HFFc6 (cell line): ENCODE measurements around the gene ABCD3. TPM values are rescaled to one million over a fixed set of nuclear protein-coding genes. Genes with fewer than 3 reads are reported as not detected.

ENCODE experiments used
- DNase-seq: peaks from one replicate; pipeline ENCODE4 v3.0.0-alpha.2; 2018
- H3K27ac Mint-ChIP-seq: 2 replicates; pipeline ENCODE4 v1.8.0; 2020; ENCODE audit warnings: mild to moderate bottlenecking, mixed read lengths
- H3K27me3 Mint-ChIP-seq: 2 replicates; pipeline ENCODE4 v1.8.0; 2021; ENCODE audit warnings: mild to moderate bottlenecking, moderate library complexity, mixed read lengths; ENCODE audit not compliant: insufficient read depth
- H3K36me3 Mint-ChIP-seq: 2 replicates; pipeline ENCODE4 v1.8.0; 2021; ENCODE audit warnings: low read depth, mixed read lengths
- H3K4me1 Mint-ChIP-seq: 2 replicates; pipeline ENCODE4 v1.8.0; 2020; ENCODE audit warnings: low read depth, mixed read lengths
- H3K4me3 Mint-ChIP-seq: 2 replicates; pipeline ENCODE4 v1.8.0; 2020; ENCODE audit warnings: mild to moderate bottlenecking, moderate library complexity, mixed read lengths
- H3K9me3 Mint-ChIP-seq: 2 replicates; pipeline ENCODE4 v1.8.0; 2020; ENCODE audit warnings: mild to moderate bottlenecking, mixed read lengths
- CTCF ChIP-seq: fragments of 200-600 bp; sonication (generic); IDR thresholded peaks from 2 replicates; pipeline ENCODE4 v1.5.0; 2021; ENCODE audit warnings: antibody characterized with exemption, mild to moderate bottlenecking
- total RNA-seq, 6 experiments: library from RNA; stranded (reverse); fragmentation: NEBNext Ultra II Directional; extraction: Animal tissue kit (Norgen Biotek cat#: 25700); gene quantifications; 2 replicates in 1 of 6; 3 replicates in 5 of 6; pipeline ENCODE4 v1.2.3, GENCODE V29; 2021

The ABCD3 gene
- total RNA-seq, 6 experiments from 2014 or later = 43.2 to 49.0 (median 46.3) TPM

- H3K9me3 Mint-ChIP-seq = no peaks in the 10 kb centered on the region
- H3K4me1 Mint-ChIP-seq = peaks cover 89% of the 10 kb centered on the region
- H3K27ac Mint-ChIP-seq = peak overlapping the region; percentile 27; the same call in 1 of the 2 replicates
- H3K36me3 Mint-ChIP-seq = peaks cover 50% of the 10 kb centered on the region
- H3K4me3 Mint-ChIP-seq = peak overlapping the region; percentile 40; the same call in 1 of the 2 replicates
- DNase-seq = no peak
- peaks cover 14% of the 10 kb centered on the region for H3K27me3 Mint-ChIP-seq
- no peak for TF ChIP-seq CTCF
Observed at GRCh38 chr1:94530373-94530878, 112.2 kb downstream of the ABCD3 start.

GRCh38 chr1:94531664-94532063 is 113.5 kb downstream of the ABCD3 start:
- Mint-ChIP-seq H3K27ac (peak overlapping the region; percentile 68; the same call in 1 of the 2 replicates), H3K27me3 (peaks cover 11% of the 10 kb centered on the region; the same call in 1 of the 2 replicates), H3K4me3 (no peak overlapping the region; the same call in 1 of the 2 replicates), H3K36me3 (peaks cover 59% of the 10 kb centered on the region), H3K9me3 (no peaks in the 10 kb centered on the region), H3K4me1 (peaks cover 87% of the 10 kb centered on the region)
- no peak for TF ChIP-seq CTCF
- no peak for DNase-seq

- Mint-ChIP-seq H3K27ac (peak overlapping the region; percentile 68), H3K4me3 (no peak overlapping the region; the same call in 1 of the 2 replicates), H3K27me3 (peaks cover 11% of the 10 kb centered on the region; the same call in 1 of the 2 replicates), H3K9me3 (no peaks in the 10 kb centered on the region), H3K36me3 (peaks cover 63% of the 10 kb centered on the region), H3K4me1 (peaks cover 88% of the 10 kb centered on the region)
- TF ChIP-seq CTCF = peak; percentile 42
- DNase-seq = no peak
Observed at GRCh38 chr1:94532077-94532476, 113.9 kb downstream of the ABCD3 start.

GRCh38 chr1:94535095-94535494 is 116.9 kb downstream of the ABCD3 start:
- peak overlapping the region; percentile 57 for H3K27ac Mint-ChIP-seq

GRCh38 chr1:94535879-94536278 is 117.7 kb downstream of the ABCD3 start:
- H3K27me3 Mint-ChIP-seq = peaks cover 6% of the 10 kb centered on the region; the same call in 1 of the 2 replicates
- H3K9me3 Mint-ChIP-seq = peaks cover 6% of the 10 kb centered on the region
- peak overlapping the region; percentile 52 for H3K27ac Mint-ChIP-seq
- peak overlapping the region; percentile 94; the same call in 1 of the 2 replicates for H3K4me3 Mint-ChIP-seq
- DNase-seq = no peak
- no peak for TF ChIP-seq CTCF
- H3K4me1 Mint-ChIP-seq = peaks cover 94% of the 10 kb centered on the region
- H3K36me3 Mint-ChIP-seq = peaks cover 81% of the 10 kb centered on the region

More at GRCh38 chr1:94535095-94535494, 116.9 kb downstream of the ABCD3 start:
- TF ChIP-seq CTCF = no peak
- peaks cover 81% of the 10 kb centered on the region for H3K36me3 Mint-ChIP-seq
- no peaks in the 10 kb centered on the region for H3K9me3 Mint-ChIP-seq
- H3K4me3 Mint-ChIP-seq = peak overlapping the region; percentile 23; the same call in 1 of the 2 replicates
- no peak for DNase-seq
- peaks cover 94% of the 10 kb centered on the region for H3K4me1 Mint-ChIP-seq
- peaks cover 8% of the 10 kb centered on the region; the same call in 1 of the 2 replicates for H3K27me3 Mint-ChIP-seq
